ENCODE measurements around the gene PHPT1. TPM values are rescaled to one million over a fixed set of nuclear protein-coding genes. Genes with fewer than 3 reads are reported as not detected.
A peak's percentile ranks its signal among the peaks of the same experiment; 100 is the strongest.

The PHPT1 gene
- total RNA-seq, 1 experiment from 2014 or later = 79.9 TPM

DNA sequence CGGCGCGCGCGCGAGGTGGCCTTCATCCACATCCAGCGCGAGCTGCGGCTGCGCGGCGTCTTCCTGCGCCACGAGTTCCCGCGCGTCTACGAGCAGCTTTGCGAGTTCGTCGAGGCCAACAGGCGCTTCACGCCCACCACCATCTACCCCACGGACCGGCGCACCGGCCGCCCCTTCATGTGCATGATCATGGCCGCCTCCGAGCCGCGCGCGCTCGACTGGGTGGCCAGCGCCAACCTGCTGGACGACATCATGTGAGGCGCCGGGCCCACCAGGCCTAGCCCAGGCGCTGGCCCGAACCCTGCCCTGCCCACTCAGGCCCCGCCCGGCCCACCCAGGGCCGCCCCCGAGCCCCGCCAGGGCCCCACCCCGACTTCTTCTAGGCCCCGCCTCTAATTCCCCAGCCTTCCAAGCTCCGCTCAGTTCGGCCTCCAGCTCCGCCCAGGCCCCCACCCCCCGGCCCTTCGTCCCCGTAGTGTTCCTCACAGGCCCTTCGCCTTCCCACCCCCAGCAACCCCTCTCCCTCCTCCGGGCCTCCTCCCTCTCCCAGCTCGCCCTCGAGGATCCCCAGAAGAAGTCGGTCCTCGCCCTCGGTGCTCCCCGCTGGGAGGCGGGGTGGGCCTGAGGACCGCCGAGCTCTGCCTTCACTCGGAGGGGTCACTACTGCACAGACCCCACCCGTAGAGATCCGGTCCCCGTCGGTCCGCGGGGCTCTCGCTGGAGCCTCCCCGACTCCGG lies 2.0 kb upstream of the PHPT1 start:
- peak overlapping the region; percentile 69 for H3K4me3 ChIP-seq
- H3K36me3 ChIP-seq = no peaks in the 10 kb centered on the region
- DNase-seq = no peak
- no peak overlapping the region for H3K27ac ChIP-seq
- H3K27me3 ChIP-seq = no peaks in the 10 kb centered on the region
- H3K9me3 ChIP-seq (replicated peaks) = no peaks in the 10 kb centered on the region
- H3K4me1 ChIP-seq = peaks cover 6% of the 10 kb centered on the region

DNA sequence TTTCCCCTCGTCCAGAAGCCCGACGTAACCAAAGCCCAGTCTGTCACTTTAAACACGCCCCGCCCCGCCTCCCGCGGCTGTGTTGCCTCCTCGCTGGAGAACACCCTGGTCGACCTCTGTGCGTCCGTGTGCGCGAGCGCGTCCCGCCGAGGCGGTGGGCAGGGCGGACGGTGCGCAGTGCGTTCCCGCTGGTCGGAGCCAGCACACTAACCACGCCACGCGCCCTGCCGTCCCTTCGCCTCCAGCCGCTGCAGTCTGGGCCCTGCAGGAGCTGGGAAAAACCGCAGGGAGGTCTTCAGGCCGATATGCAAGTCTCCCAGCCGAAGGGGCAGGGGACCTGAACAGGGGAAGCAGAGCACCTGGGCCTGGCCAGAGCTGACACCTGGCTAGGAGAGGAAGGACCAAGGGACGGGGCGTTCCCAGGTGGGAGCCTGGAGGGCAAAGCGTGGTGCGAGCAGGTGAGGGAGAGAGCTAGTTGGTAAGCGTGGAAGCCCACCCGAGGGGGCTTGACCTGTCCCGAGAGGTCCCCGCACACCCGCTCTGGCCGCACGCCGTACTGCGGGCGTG lies 1.3 kb upstream of the PHPT1 start:
- Histone ChIP-seq H3K27ac (no peak overlapping the region), H3K27me3 (no peaks in the 10 kb centered on the region), H3K9me3 (replicated peaks) (no peaks in the 10 kb centered on the region), H3K4me3 (peak overlapping the region; percentile 69), H3K36me3 (no peaks in the 10 kb centered on the region), H3K4me1 (peaks cover 4% of the 10 kb centered on the region; the same call in 1 of the 2 replicates)
- peak; percentile 86 for DNase-seq

DNA sequence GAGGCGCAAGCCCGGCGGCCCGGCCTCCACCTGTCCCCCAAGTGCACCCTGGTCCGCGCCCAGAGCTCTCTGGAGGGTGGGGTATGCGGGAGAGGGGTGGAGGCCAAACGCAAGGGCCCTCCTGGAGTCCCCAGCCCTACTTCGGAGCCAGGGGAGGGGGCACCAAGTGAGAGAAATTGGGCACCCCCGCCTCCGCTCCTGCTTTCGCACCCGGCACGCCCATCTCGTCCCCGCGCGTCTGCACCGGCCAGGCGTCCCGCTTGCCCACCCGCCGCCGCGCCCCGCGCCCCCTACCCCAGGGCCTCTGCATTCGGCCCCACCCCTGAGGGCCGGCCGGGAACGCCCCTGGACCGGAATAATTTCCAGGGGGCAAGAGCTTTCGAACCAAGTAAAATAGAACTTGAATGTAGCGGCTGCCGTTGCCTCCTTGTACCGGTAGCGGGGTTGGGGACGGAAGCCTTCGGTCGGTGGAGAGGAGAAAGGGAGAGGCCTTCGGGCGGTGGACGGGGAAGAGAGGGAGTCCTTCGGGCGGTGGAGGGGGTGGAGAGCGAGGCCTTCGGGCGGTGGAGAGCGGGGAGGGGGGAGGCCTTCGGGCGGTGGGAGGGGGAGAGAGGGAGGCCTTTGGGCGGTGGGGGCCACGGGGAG lies 694 bp upstream of the PHPT1 start:
- no peak for DNase-seq
- Histone ChIP-seq H3K27ac (peak overlapping the region; percentile 42), H3K9me3 (replicated peaks) (no peaks in the 10 kb centered on the region), H3K4me3 (peak overlapping the region; percentile 69), H3K27me3 (no peaks in the 10 kb centered on the region), H3K4me1 (no peaks in the 10 kb centered on the region; the same call in 1 of the 2 replicates), H3K36me3 (no peaks in the 10 kb centered on the region)

DNA sequence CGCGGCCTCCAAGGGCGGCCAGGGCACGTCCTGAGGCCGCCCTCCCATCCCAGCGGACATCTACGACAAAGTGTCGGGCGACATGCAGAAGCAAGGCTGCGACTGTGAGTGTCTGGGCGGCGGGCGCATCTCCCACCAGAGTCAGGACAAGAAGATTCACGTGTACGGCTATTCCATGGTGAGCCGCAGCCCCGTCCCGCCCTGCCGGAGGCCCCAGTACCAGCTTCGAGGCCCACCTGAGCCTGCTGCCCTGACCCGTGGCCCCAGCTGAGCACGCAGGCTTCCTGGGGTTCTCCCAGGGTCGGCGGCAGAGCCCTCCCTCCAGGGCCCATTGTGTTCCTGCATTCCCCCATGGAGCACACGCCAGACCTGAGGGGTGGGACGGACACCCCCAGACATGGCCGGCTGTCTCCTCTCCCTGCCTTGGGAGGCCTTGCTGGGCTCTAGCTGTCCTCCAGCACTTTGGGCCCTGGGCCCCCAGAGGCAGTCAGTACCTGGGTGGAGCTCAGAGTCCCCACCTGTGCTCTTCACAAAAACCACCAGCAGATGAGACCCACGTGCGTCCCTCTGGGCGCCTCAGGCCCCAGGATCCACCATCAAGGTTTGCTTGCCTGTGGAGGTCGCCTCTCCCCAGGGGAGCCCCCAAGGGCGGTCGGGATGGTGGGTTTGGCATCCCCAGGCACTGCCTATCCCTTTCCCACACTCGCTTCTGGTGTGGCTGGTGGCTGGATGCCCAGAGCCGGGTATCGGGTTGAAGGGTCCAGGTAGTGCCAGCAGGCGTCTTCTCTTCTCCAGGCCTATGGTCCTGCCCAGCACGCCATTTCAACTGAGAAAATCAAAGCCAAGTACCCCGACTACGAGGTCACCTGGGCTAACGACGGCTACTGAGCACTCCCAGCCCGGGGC lies 1.0 kb downstream of the PHPT1 start:
- H3K4me1 ChIP-seq = no peaks in the 10 kb centered on the region; the same call in 1 of the 2 replicates
- DNase-seq = no peak
- no peaks in the 10 kb centered on the region for H3K9me3 ChIP-seq (replicated peaks)
- no peaks in the 10 kb centered on the region for H3K36me3 ChIP-seq
- H3K27me3 ChIP-seq = no peaks in the 10 kb centered on the region
- H3K27ac ChIP-seq = no peak overlapping the region
- peak overlapping the region; percentile 69 for H3K4me3 ChIP-seq

DNA sequence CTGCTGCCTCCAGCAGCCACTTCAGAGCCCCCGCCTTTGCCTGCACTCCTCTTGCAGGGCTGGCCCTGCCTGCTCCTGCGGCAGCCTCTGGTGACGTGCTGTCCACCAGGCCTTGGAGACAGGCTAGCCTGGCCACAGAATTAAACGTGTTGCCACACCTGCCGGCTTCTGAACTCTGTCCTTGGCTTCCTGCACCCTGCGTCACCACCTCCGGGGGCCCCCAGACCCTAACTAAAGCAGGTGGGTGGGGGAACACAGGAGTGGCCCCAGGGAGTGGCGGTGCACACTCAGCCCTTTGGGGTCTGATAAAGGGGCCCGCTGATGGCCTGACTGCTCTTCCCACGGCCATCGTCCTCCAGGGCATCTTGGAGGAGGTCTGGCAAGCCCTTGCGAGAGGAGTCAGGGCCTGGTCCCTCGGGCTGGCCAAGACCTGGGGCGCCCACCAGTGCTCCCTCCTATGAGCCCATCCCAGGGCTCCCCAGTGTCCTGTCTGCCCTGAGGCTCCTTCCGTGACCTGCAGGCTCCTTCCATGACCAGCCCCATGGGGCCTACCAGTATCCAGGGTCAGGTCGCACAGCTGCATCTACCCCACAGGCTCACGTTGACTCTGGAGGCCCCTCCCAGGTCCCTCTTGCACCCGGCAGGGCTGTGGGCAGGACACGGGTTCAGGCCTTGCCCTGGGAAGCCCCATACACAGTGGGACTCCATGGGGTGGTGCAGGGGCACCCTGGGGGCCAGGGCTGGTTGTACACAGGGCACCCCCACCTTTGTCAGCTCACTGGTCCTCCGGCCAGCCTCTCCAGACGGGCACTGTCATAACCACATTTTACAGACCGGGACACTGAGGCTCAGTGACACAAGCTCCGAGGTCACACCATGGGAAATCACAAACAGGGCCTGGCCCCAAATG lies 1.9 kb downstream of the PHPT1 start:
- Histone ChIP-seq H3K36me3 (no peaks in the 10 kb centered on the region), H3K4me3 (no peak overlapping the region), H3K27ac (no peak overlapping the region), H3K4me1 (no peaks in the 10 kb centered on the region; the same call in 1 of the 2 replicates), H3K27me3 (no peaks in the 10 kb centered on the region), H3K9me3 (replicated peaks) (no peaks in the 10 kb centered on the region)
- no peak for DNase-seq

DNA sequence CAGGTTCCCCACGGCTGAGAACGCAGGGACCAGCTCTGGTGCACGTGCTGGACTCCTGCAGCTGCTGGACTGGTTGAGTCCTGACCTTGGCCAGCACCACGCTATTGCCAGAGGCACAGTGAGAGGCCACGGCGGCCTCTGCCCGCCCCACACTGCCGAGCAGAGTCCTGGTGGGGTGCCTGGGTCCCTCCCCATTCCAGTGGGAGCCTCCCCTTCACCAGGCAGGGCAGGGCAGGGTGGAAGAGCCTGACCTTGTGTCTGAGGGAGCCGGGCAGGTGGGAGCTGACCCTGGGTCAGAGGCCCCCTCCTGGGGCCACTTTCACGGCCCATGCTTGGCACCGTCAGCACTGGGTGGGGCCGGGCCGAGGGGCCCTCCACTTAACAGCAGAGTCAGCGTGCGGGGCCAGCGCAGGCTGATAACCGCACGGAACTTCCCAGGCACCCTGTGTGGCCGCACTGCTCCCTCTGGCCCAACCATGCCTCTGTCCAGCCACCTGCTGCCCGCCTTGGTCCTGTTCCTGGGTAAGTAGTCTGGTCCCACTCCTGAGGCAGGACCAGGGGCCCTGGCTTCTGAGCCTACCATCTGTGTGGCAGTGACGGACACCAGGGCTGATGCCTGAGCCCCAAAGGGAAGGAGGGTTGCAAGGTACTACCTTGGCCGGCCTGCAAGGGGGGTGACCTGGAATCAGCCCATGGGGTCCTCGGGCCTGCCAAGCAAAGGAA lies 2.9 kb downstream of the PHPT1 start, which contains the start of gene MAMDC4:
Gene MAMDC4, plus strand, starts transcription at position 406 of the 723 bp plus-strand sequence. Its CDS starts 71 bp downstream, at position 477.
- Histone ChIP-seq H3K36me3 (no peaks in the 10 kb centered on the region), H3K27ac (no peak within 1 kb of the TSS), H3K4me3 (no peak within 1 kb of the TSS), H3K27me3 (no peaks in the 10 kb centered on the region), H3K9me3 (replicated peaks) (no peaks in the 10 kb centered on the region), H3K4me1 (no peaks in the 10 kb centered on the region; the same call in 1 of the 2 replicates)
- no peak for DNase-seq

DNA sequence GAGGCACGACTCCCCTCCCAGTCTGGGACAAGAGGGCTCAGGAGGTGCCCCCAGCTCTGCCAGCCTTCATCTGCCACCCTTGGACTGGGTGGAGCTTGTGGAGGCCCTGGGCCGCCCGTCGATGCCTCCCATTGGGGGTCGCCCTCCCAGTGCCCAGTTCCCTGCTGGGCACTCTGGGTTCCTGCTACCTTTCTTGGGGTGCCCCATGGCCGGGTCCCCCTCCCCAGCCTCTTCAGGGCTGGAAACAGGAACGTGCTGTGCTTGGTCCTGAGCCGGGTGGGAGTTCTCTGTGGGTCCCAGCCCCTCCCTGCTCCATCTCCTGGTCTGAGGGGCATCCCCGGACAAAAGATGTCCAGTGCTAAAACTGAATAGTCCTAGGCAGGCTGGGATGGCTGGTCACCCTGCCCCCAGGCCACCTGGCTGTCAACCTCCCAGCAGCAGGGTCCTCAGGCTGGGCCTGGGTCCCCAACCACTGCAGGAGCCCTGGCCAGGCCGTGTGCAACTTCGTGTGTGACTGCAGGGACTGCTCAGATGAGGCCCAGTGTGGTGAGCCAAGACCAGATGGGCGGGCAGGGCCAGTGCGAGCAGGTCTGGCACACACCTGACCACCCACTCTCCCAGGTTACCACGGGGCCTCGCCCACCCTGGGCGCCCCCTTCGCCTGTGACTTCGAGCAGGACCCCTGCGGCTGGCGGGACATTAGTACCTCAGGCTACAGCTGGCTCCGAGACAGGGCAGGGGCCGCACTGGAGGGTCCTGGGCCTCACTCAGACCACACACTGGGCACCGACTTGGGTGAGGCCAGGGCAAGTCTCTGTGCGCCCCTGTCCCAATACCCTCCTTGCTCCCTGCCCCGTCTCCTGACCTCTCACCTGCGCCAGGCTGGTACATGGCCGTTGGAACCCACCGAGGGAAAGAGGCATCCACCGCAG lies 3.7 kb downstream of the PHPT1 start:
- Histone ChIP-seq H3K4me1 (no peaks in the 10 kb centered on the region; the same call in 1 of the 2 replicates), H3K36me3 (no peaks in the 10 kb centered on the region), H3K27me3 (no peaks in the 10 kb centered on the region), H3K27ac (no peak overlapping the region), H3K9me3 (replicated peaks) (no peaks in the 10 kb centered on the region), H3K4me3 (no peak overlapping the region)
- no peak for DNase-seq

DNA sequence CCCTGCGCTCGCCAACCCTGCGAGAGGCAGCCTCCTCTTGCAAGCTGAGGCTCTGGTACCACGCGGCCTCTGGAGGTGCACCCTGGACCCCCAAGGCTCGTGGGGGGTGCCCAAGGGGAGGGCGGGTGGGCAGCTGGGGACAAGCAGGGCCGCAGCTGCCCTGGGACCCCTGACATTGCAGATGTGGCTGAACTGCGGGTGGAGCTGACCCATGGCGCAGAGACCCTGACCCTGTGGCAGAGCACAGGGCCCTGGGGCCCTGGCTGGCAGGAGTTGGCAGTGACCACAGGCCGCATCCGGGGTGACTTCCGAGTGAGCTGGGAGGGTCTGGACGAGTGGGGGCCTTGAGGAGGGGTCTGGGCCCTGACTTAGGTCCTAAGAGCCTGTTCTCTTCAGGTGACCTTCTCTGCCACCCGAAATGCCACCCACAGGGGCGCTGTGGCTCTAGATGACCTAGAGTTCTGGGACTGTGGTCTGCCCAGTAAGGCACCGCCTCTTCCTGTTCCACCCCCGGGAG lies 4.4 kb downstream of the PHPT1 start:
- no peak overlapping the region for H3K4me3 ChIP-seq
- H3K9me3 ChIP-seq (replicated peaks) = no peaks in the 10 kb centered on the region
- no peak for DNase-seq
- H3K27me3 ChIP-seq = no peaks in the 10 kb centered on the region
- H3K36me3 ChIP-seq = no peaks in the 10 kb centered on the region
- H3K27ac ChIP-seq = no peak overlapping the region
- no peaks in the 10 kb centered on the region; the same call in 1 of the 2 replicates for H3K4me1 ChIP-seq

DNA sequence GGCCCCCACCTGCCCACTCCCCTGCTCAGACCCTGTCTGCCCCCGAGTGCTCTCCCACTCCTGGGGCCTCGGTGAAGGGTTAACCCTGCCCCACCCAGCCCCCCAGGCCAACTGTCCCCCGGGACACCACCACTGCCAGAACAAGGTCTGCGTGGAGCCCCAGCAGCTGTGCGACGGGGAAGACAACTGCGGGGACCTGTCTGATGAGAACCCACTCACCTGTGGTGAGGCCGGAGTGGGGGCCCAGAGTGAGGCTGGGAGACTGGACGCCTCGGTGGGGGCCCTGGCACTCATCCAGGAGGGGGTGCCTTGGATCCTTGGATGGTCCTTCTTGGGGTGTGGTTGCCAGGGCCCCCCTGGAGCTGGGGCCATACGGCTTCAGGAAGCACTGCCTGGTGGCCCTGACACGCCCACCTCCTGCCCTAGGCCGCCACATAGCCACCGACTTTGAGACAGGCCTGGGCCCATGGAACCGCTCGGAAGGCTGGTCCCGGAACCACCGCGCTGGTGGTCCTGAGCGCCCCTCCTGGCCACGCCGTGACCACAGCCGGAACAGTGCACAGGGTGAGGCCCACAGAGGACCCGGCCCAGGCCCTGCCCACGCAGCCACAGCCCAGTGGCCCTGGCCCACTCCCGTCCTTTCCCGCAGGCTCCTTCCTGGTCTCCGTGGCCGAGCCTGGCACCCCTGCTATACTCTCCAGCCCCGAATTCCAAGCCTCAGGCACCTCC lies 5.1 kb downstream of the PHPT1 start:
- Histone ChIP-seq H3K27me3 (no peaks in the 10 kb centered on the region), H3K4me1 (no peaks in the 10 kb centered on the region; the same call in 1 of the 2 replicates), H3K27ac (no peak overlapping the region), H3K36me3 (no peaks in the 10 kb centered on the region), H3K9me3 (replicated peaks) (no peaks in the 10 kb centered on the region), H3K4me3 (no peak overlapping the region)
- DNase-seq = no peak

DNA sequence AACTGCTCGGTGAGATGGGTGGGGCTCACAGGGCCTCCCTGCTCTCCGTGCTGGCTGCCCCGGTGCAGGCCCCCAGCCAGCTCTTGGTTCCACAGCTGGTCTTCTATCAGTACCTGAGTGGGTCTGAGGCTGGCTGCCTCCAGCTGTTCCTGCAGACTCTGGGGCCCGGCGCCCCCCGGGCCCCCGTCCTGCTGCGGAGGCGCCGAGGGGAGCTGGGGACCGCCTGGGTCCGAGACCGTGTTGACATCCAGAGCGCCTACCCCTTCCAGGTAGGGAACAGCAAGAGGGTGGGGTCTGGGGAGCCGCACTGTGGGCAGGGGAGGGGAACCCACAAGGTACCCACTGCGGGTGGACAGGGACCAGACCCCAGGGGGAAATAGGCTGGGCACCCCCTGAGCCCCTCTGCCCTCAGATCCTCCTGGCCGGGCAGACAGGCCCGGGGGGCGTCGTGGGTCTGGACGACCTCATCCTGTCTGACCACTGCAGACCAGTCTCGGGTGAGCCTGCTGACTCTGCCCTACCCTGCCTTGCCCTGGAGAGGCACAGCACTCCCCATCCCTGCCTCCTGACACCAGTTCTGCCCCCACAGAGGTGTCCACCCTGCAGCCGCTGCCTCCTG lies 5.7 kb downstream of the PHPT1 start:
- H3K27ac ChIP-seq = no peak overlapping the region
- no peaks in the 10 kb centered on the region for H3K27me3 ChIP-seq
- no peak overlapping the region for H3K4me3 ChIP-seq
- no peaks in the 10 kb centered on the region; the same call in 1 of the 2 replicates for H3K4me1 ChIP-seq
- H3K36me3 ChIP-seq = 0 out of 2 replicates have a peak, but pooled peaks cover 2% of the 10 kb centered on the region
- H3K9me3 ChIP-seq (replicated peaks) = no peaks in the 10 kb centered on the region
- no peak for DNase-seq

DNA sequence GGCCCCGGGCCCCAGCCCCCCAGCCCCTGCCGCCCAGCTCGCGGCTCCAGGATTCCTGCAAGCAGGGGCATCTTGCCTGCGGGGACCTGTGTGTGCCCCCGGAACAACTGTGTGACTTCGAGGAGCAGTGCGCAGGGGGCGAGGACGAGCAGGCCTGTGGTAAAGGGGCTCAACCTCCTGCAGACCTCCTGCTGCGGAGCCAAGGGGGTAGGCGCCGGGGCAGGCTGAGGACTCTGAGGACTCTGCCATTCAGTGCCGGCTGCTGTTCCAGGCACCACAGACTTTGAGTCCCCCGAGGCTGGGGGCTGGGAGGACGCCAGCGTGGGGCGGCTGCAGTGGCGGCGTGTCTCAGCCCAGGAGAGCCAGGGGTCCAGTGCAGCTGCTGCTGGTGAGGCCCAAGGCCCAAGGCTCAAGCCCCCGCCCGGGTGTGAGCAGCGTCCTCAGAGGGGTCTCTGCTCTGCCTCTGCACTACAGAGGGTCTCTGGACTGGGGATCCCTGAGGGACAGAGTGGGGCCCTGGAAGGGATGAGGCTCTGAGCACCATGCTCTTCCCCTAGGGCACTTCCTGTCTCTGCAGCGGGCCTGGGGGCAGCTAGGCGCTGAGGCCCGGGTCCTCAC lies 6.4 kb downstream of the PHPT1 start:
- Histone ChIP-seq H3K27ac (no peak overlapping the region), H3K9me3 (replicated peaks) (no peaks in the 10 kb centered on the region), H3K36me3 (0 out of 2 replicates have a peak, but pooled peaks cover 2% of the 10 kb centered on the region), H3K27me3 (no peaks in the 10 kb centered on the region), H3K4me3 (no peak overlapping the region), H3K4me1 (no peaks in the 10 kb centered on the region)
- no peak for DNase-seq

Data from SJCRH30 (cell line).